GM23338 (cell line): Measurements from ENCODE around the gene ENTREP3. TPM values are rescaled to one million over a fixed set of nuclear protein-coding genes. Genes with fewer than 3 reads are reported as not detected.

Source experiments
- ATAC-seq: fragments of 200-7000 bp; cut with Tn5 transposase; 3 replicates; pipeline ENCODE4 v1.9.1; 2020
- DNase-seq: peaks from one replicate; pipeline ENCODE4 v3.0.0-alpha.2; 2015; ENCODE audit warnings: low spot score
- H2AFZ ChIP-seq: fragments of 200-600 bp; sonication (generic); 2 replicates; pipeline ENCODE4 v1.8.0; 2016; ENCODE audit warnings: antibody characterized with exemption, mild to moderate bottlenecking, moderate library complexity
- H3F3A ChIP-seq: fragments of 200-600 bp; sonication (generic); replicated peaks from 2 replicates; pipeline ENCODE4 v1.8.0; 2017; ENCODE audit warnings: antibody characterized with exemption, mixed run types, low read depth
- H3K27ac ChIP-seq: fragments of 200-600 bp; sonication (generic); 2 replicates; pipeline ENCODE4 v1.6.1; 2016; ENCODE audit warnings: low read depth
- H3K27me3 ChIP-seq: fragments of 200-600 bp; sonication (generic); 2 replicates; pipeline ENCODE4 v1.8.0; 2016; ENCODE audit warnings: mild to moderate bottlenecking, mixed run types, moderate library complexity; ENCODE audit not compliant: insufficient read depth
- H3K36me3 ChIP-seq: fragments of 200-600 bp; sonication (generic); 2 replicates; pipeline ENCODE4 v1.8.0; 2016; ENCODE audit warnings: mild to moderate bottlenecking; ENCODE audit not compliant: insufficient read depth
- H3K4me1 ChIP-seq: fragments of 200-600 bp; sonication (generic); 2 replicates; pipeline ENCODE4 v1.8.0; 2016; ENCODE audit warnings: mild to moderate bottlenecking, moderate library complexity; ENCODE audit not compliant: insufficient read depth
- H3K4me2 ChIP-seq: fragments of 200-600 bp; sonication (generic); 2 replicates; pipeline ENCODE4 v1.7.1; 2017; ENCODE audit warnings: mixed run types
- H3K4me3 ChIP-seq: fragments of 200-600 bp; sonication (generic); 2 replicates; pipeline ENCODE4 v1.6.1; 2016; ENCODE audit warnings: mixed run types
- H3K79me2 ChIP-seq: fragments of 200-600 bp; sonication (generic); replicated peaks from 2 replicates; pipeline ENCODE4 v1.8.0; 2017; ENCODE audit warnings: mild to moderate bottlenecking; ENCODE audit not compliant: insufficient read depth
- H3K9me2 ChIP-seq: fragments of 200-600 bp; sonication (generic); 2 replicates; pipeline ENCODE4 v1.8.0; 2017; ENCODE audit not compliant: insufficient read depth
- H4K20me1 ChIP-seq: fragments of 200-600 bp; sonication (generic); replicated peaks from 2 replicates; pipeline ENCODE4 v1.8.0; 2017; ENCODE audit warnings: mild to moderate bottlenecking; ENCODE audit not compliant: insufficient read depth
- H3K27ac Mint-ChIP-seq: 2 replicates; pipeline ENCODE4 v1.8.0; 2020; ENCODE audit warnings: inconsistent platforms, mild to moderate bottlenecking, moderate library complexity, mixed read lengths
- H3K27me3 Mint-ChIP-seq: 3 replicates; pipeline ENCODE4 v1.8.0; 2022; ENCODE audit warnings: low read depth, mild to moderate bottlenecking, moderate library complexity, mixed read lengths, inconsistent platforms; ENCODE audit not compliant: insufficient read depth, poor library complexity
- H3K36me3 Mint-ChIP-seq: 3 replicates; pipeline ENCODE4 v1.8.0; 2021; ENCODE audit warnings: low read depth, mild to moderate bottlenecking, inconsistent platforms, moderate library complexity, mixed read lengths
- H3K4me1 Mint-ChIP-seq: 3 replicates; pipeline ENCODE4 v1.8.0; 2020; ENCODE audit warnings: mild to moderate bottlenecking, inconsistent platforms, mixed read lengths
- H3K4me3 Mint-ChIP-seq: 3 replicates; pipeline ENCODE4 v1.8.0; 2021; ENCODE audit warnings: moderate library complexity, mild to moderate bottlenecking, inconsistent platforms, mixed read lengths
- H3K9me3 Mint-ChIP-seq: 3 replicates; pipeline ENCODE4 v1.8.0; 2020; ENCODE audit warnings: moderate library complexity, mild to moderate bottlenecking, inconsistent platforms, mixed read lengths
- CREB1 ChIP-seq: fragments of 250-450 bp; sonication (Bioruptor Pico); IDR thresholded peaks from 2 replicates; pipeline ENCODE4 v1.5.0; 2020; ENCODE audit warnings: low read depth, mild to moderate bottlenecking, moderate library complexity
- EZH2 ChIP-seq: fragments of 200-600 bp; sonication (generic); IDR thresholded peaks from one replicate; pipeline ENCODE4 v1.8.0; 2017; ENCODE audit warnings: antibody characterized with exemption, mild to moderate bottlenecking, low read depth; ENCODE audit not compliant: unreplicated experiment
- JUNB ChIP-seq: IDR thresholded peaks from one replicate; pipeline ENCODE4 v1.6.1; 2016; ENCODE audit warnings: antibody characterized with exemption; ENCODE audit not compliant: unreplicated experiment
- NANOG ChIP-seq: IDR thresholded peaks from 2 replicates; pipeline ENCODE4 v1.6.1; 2016; ENCODE audit warnings: antibody characterized with exemption, borderline replicate concordance
- POLR2AphosphoS5 ChIP-seq: IDR thresholded peaks from 2 replicates; pipeline ENCODE4 v1.6.1; 2016; ENCODE audit warnings: antibody characterized with exemption, low read depth
- STAT1 ChIP-seq: IDR thresholded peaks from one replicate; pipeline ENCODE4 v1.6.1; 2016; ENCODE audit warnings: antibody characterized with exemption; ENCODE audit not compliant: unreplicated experiment
- ZNF331 ChIP-seq: fragments of 250-450 bp; sonication (Bioruptor Pico); IDR thresholded peaks from 2 replicates; pipeline ENCODE4 v1.5.0; 2020; ENCODE audit warnings: low read depth, mild to moderate bottlenecking, moderate library complexity
- polyA plus RNA-seq: library from polyadenylated mRNA; unstranded; fragments of >200 nt; fragmentation: Nextera tagmentation; extraction: Ambion mirVana; gene quantifications from 2 replicates; pipeline ENCODE4 v1.2.1, GENCODE V29; 2016
- total RNA-seq: library from RNA; depleted of rRNA; stranded (reverse); fragments of >200 nt; shearing (Covaris generic); gene quantifications from 2 replicates; pipeline ENCODE4 v1.2.3, GENCODE V29; 2014
- TF ChIP-seq, protein P1 (sequence below), 2 experiments: fragments of 200-600 bp in 1 of 2; sonication (generic) in 1 of 2; conservative IDR thresholded peaks; 2 replicates each; pipeline versions ENCODE4 v1.5.1 to v1.6.1; 2016 to 2017; ENCODE audit warnings: antibody characterized with exemption in 2 of 2, low read depth in 2 of 2, mild to moderate bottlenecking in 2 of 2, moderate library complexity in 1 of 2
- TF ChIP-seq, protein P2 (sequence below): IDR thresholded peaks from 2 replicates; pipeline ENCODE4 v1.6.1; 2016; ENCODE audit warnings: antibody characterized with exemption
- TF ChIP-seq, protein P3 (sequence below): fragments of 250-450 bp; sonication (Bioruptor Pico); IDR thresholded peaks from 2 replicates; pipeline ENCODE4 v1.5.0; 2020; ENCODE audit warnings: mild to moderate bottlenecking, moderate library complexity
- TF ChIP-seq, protein P4 (sequence below): IDR thresholded peaks from one replicate; pipeline ENCODE4 v1.6.1; 2018; ENCODE audit warnings: antibody characterized with exemption; ENCODE audit not compliant: unreplicated experiment

ENTREP3 gene
- total and polyA plus RNA-seq, 2 experiments from 2014 or later = 18.6 to 46.3 TPM

DNA sequence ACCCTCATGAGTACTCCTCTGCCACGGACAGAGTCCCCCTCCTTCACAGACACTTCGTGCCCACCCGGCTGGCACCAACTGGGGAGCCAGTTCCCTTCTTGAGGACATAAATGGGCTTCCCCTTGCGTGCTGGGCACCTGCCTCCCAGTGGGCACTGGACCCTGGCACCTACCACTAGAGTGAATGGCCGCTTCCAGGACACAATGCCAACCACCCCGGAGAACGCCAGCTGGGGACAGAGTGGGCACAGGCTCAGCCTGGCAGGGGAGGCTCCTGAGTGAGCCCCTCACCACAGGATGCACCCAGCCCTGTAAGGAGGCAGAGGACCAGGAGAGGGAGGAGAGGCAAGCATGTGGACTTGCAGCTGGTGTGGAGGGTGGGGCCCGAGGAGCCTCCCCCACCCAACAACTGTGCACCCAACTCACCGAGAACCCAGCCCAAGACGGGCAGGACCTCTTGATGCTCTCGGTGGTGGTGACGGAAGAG, 1.0 kb downstream of the ENTREP3 start (continued):
- TF ChIP-seq POLR2AphosphoS5 = no peak
- no peak for TF ChIP-seq EZH2
- TF ChIP-seq STAT1 = no peak
- TF ChIP-seq ZNF331 (CRISPR knock-in tag) = no peak

DNA sequence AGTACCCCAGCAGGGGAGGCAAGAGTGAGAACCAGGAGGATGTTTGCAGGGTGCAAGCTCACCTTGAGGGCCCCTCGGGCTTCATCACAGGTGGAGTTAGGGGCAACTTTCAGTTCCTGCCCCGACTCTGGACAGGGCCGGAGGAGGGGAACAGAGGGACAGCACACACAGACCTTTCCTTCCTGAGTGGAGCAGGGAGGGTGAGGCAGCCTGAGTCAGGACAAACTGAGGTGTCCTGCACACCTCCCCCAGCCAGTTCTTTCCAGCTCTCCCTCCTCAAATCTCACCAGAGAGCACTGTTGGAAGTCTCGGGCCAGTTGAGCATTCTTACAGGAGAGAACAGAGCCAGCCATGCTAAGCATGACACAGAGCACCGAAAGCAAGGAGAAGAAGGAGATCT, 1.5 kb downstream of the ENTREP3 start:
- no peak overlapping the region for H3K27ac ChIP-seq
- H3K9me3 Mint-ChIP-seq = no peaks in the 10 kb centered on the region
- H3K27ac Mint-ChIP-seq = no peak overlapping the region

More for the DNA sequence above, 1.5 kb downstream of the ENTREP3 start:
- Mint-ChIP-seq H3K27me3 (peaks cover 13% of the 10 kb centered on the region), H3K36me3 (peaks cover 17% of the 10 kb centered on the region), H3K4me3 (peak overlapping the region; percentile 83), H3K4me1 (peaks cover 28% of the 10 kb centered on the region)
- peaks cover 5% of the 10 kb centered on the region; the same call in 1 of the 2 replicates for H3K36me3 ChIP-seq
- no peak for DNase-seq
- no peaks in the 10 kb centered on the region for H3K9me2 ChIP-seq
- H3F3A ChIP-seq = peaks cover 17% of the 10 kb centered on the region; the same call in 1 of the 2 replicates
- H2AFZ ChIP-seq = no peak overlapping the region
- no peaks in the 10 kb centered on the region; the same call in 1 of the 2 replicates for H3K79me2 ChIP-seq
- peaks cover 16% of the 10 kb centered on the region; the same call in 1 of the 2 replicates for H3K4me1 ChIP-seq
- peak overlapping the region; percentile 98; the same call in 1 of the 2 replicates for H3K4me2 ChIP-seq
- peak overlapping the region; percentile 89; the same call in 1 of the 2 replicates for H3K4me3 ChIP-seq
- no peaks in the 10 kb centered on the region for H3K27me3 ChIP-seq
- TF ChIP-seq POLR2AphosphoS5 = no peak
- TF ChIP-seq, protein P1, sequence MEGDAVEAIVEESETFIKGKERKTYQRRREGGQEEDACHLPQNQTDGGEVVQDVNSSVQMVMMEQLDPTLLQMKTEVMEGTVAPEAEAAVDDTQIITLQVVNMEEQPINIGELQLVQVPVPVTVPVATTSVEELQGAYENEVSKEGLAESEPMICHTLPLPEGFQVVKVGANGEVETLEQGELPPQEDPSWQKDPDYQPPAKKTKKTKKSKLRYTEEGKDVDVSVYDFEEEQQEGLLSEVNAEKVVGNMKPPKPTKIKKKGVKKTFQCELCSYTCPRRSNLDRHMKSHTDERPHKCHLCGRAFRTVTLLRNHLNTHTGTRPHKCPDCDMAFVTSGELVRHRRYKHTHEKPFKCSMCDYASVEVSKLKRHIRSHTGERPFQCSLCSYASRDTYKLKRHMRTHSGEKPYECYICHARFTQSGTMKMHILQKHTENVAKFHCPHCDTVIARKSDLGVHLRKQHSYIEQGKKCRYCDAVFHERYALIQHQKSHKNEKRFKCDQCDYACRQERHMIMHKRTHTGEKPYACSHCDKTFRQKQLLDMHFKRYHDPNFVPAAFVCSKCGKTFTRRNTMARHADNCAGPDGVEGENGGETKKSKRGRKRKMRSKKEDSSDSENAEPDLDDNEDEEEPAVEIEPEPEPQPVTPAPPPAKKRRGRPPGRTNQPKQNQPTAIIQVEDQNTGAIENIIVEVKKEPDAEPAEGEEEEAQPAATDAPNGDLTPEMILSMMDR (conservative IDR thresholded peaks at IDR 0.05; ENCODE audit: low read depth in 2 of 2) = no peak
- TF ChIP-seq CREB1 (CRISPR knock-in tag) = no peak
- TF ChIP-seq EZH2 = no peak
- no peak for TF ChIP-seq JUNB
- TF ChIP-seq STAT1 = no peak
- TF ChIP-seq NANOG = no peak
- TF ChIP-seq, protein P2, sequence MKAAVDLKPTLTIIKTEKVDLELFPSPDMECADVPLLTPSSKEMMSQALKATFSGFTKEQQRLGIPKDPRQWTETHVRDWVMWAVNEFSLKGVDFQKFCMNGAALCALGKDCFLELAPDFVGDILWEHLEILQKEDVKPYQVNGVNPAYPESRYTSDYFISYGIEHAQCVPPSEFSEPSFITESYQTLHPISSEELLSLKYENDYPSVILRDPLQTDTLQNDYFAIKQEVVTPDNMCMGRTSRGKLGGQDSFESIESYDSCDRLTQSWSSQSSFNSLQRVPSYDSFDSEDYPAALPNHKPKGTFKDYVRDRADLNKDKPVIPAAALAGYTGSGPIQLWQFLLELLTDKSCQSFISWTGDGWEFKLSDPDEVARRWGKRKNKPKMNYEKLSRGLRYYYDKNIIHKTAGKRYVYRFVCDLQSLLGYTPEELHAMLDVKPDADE = no peak
- TF ChIP-seq, protein P3, sequence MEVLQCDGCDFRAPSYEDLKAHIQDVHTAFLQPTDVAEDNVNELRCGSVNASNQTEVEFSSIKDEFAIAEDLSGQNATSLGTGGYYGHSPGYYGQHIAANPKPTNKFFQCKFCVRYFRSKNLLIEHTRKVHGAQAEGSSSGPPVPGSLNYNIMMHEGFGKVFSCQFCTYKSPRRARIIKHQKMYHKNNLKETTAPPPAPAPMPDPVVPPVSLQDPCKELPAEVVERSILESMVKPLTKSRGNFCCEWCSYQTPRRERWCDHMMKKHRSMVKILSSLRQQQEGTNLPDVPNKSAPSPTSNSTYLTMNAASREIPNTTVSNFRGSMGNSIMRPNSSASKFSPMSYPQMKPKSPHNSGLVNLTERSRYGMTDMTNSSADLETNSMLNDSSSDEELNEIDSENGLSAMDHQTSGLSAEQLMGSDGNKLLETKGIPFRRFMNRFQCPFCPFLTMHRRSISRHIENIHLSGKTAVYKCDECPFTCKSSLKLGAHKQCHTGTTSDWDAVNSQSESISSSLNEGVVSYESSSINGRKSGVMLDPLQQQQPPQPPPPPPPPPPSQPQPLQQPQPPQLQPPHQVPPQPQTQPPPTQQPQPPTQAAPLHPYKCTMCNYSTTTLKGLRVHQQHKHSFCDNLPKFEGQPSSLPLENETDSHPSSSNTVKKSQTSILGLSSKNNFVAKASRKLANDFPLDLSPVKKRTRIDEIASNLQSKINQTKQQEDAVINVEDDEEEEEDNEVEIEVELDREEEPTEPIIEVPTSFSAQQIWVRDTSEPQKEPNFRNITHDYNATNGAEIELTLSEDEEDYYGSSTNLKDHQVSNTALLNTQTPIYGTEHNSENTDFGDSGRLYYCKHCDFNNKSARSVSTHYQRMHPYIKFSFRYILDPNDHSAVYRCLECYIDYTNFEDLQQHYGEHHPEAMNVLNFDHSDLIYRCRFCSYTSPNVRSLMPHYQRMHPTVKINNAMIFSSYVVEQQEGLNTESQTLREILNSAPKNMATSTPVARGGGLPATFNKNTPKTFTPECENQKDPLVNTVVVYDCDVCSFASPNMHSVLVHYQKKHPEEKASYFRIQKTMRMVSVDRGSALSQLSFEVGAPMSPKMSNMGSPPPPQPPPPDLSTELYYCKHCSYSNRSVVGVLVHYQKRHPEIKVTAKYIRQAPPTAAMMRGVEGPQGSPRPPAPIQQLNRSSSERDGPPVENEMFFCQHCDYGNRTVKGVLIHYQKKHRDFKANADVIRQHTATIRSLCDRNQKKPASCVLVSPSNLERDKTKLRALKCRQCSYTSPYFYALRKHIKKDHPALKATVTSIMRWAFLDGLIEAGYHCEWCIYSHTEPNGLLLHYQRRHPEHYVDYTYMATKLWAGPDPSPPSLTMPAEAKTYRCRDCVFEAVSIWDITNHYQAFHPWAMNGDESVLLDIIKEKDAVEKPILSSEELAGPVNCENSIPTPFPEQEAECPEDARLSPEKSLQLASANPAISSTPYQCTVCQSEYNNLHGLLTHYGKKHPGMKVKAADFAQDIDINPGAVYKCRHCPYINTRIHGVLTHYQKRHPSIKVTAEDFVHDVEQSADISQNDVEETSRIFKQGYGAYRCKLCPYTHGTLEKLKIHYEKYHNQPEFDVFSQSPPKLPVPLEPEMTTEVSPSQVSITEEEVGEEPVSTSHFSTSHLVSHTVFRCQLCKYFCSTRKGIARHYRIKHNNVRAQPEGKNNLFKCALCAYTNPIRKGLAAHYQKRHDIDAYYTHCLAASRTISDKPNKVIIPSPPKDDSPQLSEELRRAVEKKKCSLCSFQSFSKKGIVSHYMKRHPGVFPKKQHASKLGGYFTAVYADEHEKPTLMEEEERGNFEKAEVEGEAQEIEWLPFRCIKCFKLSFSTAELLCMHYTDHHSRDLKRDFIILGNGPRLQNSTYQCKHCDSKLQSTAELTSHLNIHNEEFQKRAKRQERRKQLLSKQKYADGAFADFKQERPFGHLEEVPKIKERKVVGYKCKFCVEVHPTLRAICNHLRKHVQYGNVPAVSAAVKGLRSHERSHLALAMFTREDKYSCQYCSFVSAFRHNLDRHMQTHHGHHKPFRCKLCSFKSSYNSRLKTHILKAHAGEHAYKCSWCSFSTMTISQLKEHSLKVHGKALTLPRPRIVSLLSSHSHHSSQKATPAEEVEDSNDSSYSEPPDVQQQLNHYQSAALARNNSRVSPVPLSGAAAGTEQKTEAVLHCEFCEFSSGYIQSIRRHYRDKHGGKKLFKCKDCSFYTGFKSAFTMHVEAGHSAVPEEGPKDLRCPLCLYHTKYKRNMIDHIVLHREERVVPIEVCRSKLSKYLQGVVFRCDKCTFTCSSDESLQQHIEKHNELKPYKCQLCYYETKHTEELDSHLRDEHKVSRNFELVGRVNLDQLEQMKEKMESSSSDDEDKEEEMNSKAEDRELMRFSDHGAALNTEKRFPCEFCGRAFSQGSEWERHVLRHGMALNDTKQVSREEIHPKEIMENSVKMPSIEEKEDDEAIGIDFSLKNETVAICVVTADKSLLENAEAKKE (CRISPR knock-in tag) = no peak
- TF ChIP-seq ZNF331 (CRISPR knock-in tag) = no peak
- TF ChIP-seq, protein P4, sequence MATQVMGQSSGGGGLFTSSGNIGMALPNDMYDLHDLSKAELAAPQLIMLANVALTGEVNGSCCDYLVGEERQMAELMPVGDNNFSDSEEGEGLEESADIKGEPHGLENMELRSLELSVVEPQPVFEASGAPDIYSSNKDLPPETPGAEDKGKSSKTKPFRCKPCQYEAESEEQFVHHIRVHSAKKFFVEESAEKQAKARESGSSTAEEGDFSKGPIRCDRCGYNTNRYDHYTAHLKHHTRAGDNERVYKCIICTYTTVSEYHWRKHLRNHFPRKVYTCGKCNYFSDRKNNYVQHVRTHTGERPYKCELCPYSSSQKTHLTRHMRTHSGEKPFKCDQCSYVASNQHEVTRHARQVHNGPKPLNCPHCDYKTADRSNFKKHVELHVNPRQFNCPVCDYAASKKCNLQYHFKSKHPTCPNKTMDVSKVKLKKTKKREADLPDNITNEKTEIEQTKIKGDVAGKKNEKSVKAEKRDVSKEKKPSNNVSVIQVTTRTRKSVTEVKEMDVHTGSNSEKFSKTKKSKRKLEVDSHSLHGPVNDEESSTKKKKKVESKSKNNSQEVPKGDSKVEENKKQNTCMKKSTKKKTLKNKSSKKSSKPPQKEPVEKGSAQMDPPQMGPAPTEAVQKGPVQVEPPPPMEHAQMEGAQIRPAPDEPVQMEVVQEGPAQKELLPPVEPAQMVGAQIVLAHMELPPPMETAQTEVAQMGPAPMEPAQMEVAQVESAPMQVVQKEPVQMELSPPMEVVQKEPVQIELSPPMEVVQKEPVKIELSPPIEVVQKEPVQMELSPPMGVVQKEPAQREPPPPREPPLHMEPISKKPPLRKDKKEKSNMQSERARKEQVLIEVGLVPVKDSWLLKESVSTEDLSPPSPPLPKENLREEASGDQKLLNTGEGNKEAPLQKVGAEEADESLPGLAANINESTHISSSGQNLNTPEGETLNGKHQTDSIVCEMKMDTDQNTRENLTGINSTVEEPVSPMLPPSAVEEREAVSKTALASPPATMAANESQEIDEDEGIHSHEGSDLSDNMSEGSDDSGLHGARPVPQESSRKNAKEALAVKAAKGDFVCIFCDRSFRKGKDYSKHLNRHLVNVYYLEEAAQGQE = no peak
- ATAC-seq = no peak
- H4K20me1 ChIP-seq = no peaks in the 10 kb centered on the region
